ENCODE data around the gene ADGRG4.
"Not testable (repeated sequence)": the region's sequence is repeated elsewhere in the genome, so short reads cannot be mapped to it uniquely, and the experiment has no call there.

Gene ADGRG4

GRCh38 chrX:136300721-136301120 is at the start of gene ADGRG4:
ADGRG4 (plus strand) TSS chrX:136300963; CDS start chrX:136308778, 7,815 bp downstream.
- not testable (repeated sequence) for DNase-seq

- no peak for DNase-seq
Observed at GRCh38 chrX:136251041-136251991, 49.4 kb upstream of the ADGRG4 start, which contains the start of gene MAP7D3. MAP7D3 (minus strand) TSS chrX:136251400; CDS start chrX:136251358, 42 bp downstream.

GRCh38 chrX:136255541-136255940 is 45.2 kb upstream of the ADGRG4 start:
- no peak for DNase-seq

- DNase-seq, result no peak
Observed at GRCh38 chrX:136256026-136256425, 44.7 kb upstream of the ADGRG4 start.

GRCh38 chrX:136258951-136259350 is 41.8 kb upstream of the ADGRG4 start:
- no peak for DNase-seq

GRCh38 chrX:136259543-136259942 is 41.2 kb upstream of the ADGRG4 start:
- no peak for DNase-seq

- DNase-seq, result no peak
Observed at GRCh38 chrX:136260776-136261175, 40.0 kb upstream of the ADGRG4 start.

- no peak for DNase-seq
Observed at GRCh38 chrX:136261321-136261720, 39.4 kb upstream of the ADGRG4 start.

GRCh38 chrX:136262243-136262642 is 38.5 kb upstream of the ADGRG4 start:
- no peak for DNase-seq

- DNase-seq, result no peak
Observed at GRCh38 chrX:136262812-136263315, 37.9 kb upstream of the ADGRG4 start.

GRCh38 chrX:136266828-136267227 is 33.9 kb upstream of the ADGRG4 start:
- no peak for DNase-seq

- no peak for DNase-seq
Observed at GRCh38 chrX:136268051-136269048, 32.4 kb upstream of the ADGRG4 start.

GRCh38 chrX:136269921-136270320 is 30.8 kb upstream of the ADGRG4 start:
- DNase-seq, result no peak

- no peak for DNase-seq
Observed at GRCh38 chrX:136271300-136271699, 29.5 kb upstream of the ADGRG4 start.

- no peak for DNase-seq
Observed at GRCh38 chrX:136272325-136272724, 28.4 kb upstream of the ADGRG4 start.

GRCh38 chrX:136273986-136274385 is 26.8 kb upstream of the ADGRG4 start:
- no peak for DNase-seq

GRCh38 chrX:136275553-136275952 is 25.2 kb upstream of the ADGRG4 start:
- no peak for DNase-seq

- not testable (repeated sequence) for DNase-seq
Observed at GRCh38 chrX:136286375-136286774, 14.4 kb upstream of the ADGRG4 start.

- DNase-seq, result no peak
Observed at GRCh38 chrX:136291824-136292223, 8.9 kb upstream of the ADGRG4 start.

- no peak for DNase-seq
Observed at GRCh38 chrX:136292656-136293055, 8.1 kb upstream of the ADGRG4 start.

GRCh38 chrX:136295380-136295779 is 5.4 kb upstream of the ADGRG4 start:
- DNase-seq, result no peak

- DNase-seq, result no peak
Observed at GRCh38 chrX:136303041-136303440, 2.3 kb downstream of the ADGRG4 start.

GRCh38 chrX:136304493-136304892 is 3.7 kb downstream of the ADGRG4 start:
- no peak for DNase-seq

Measured in NCI-H187 (cell line).